GM19452 (cell line): ENCODE measurements around the gene GBE1.
A peak's percentile ranks its signal among the peaks of the same experiment; 100 is the strongest.
"Not testable (repeated sequence)": the region's sequence is repeated elsewhere in the genome, so short reads cannot be mapped to it uniquely, and the experiment has no call there.

Source experiments
- ATAC-seq: cut with Tn5 transposase; IDR thresholded peaks from one replicate; pipeline ENCODE4 v1.9.1; 2021; ENCODE audit not compliant: unreplicated experiment

The GBE1 gene

GRCh38 chr3:81544385-81544784 lies 217.1 kb downstream of the GBE1 start:
- no peak for ATAC-seq

- no peak for ATAC-seq
These were observed 220.7 kb downstream of the GBE1 start for GRCh38 chr3:81540787-81541186.

- no peak for ATAC-seq
These were observed 229.6 kb downstream of the GBE1 start for GRCh38 chr3:81531846-81532245.

GRCh38 chr3:81531263-81531662 lies 230.2 kb downstream of the GBE1 start:
- no peak for ATAC-seq

GRCh38 chr3:81530180-81530939 lies 231.1 kb downstream of the GBE1 start:
- no peak for ATAC-seq

- no peak for ATAC-seq
These were observed 239.6 kb downstream of the GBE1 start for GRCh38 chr3:81521855-81522254.

- ATAC-seq: no peak
These were observed 242.5 kb downstream of the GBE1 start for GRCh38 chr3:81518945-81519344.

- ATAC-seq: no peak
These were observed 245.4 kb downstream of the GBE1 start for GRCh38 chr3:81516042-81516441.

- no peak for ATAC-seq
These were observed 247.9 kb downstream of the GBE1 start for GRCh38 chr3:81513591-81513990.

GRCh38 chr3:81503026-81503425 lies 258.4 kb downstream of the GBE1 start:
- no peak for ATAC-seq

- ATAC-seq: no peak
These were observed 259.2 kb downstream of the GBE1 start for GRCh38 chr3:81502236-81502635.

- ATAC-seq: no peak
These were observed 261.4 kb downstream of the GBE1 start for GRCh38 chr3:81500039-81500438.

GRCh38 chr3:81497572-81498251 lies 263.7 kb downstream of the GBE1 start:
- ATAC-seq: no peak

- ATAC-seq: no peak
These were observed 264.9 kb downstream of the GBE1 start for GRCh38 chr3:81496407-81497104.

GRCh38 chr3:81492471-81492870 lies 269.0 kb downstream of the GBE1 start:
- not testable (repeated sequence) for ATAC-seq

GRCh38 chr3:81492040-81492439 lies 269.4 kb downstream of the GBE1 start:
- no peak for ATAC-seq

GRCh38 chr3:81490541-81491288 lies 270.7 kb downstream of the GBE1 start:
- peak; percentile 95 for ATAC-seq

GRCh38 chr3:81485444-81485865 lies 276.0 kb downstream of the GBE1 start:
- ATAC-seq: peak; percentile 97

GRCh38 chr3:81484520-81484919 lies 276.9 kb downstream of the GBE1 start:
- no peak for ATAC-seq

- no peak for ATAC-seq
These were observed 278.4 kb downstream of the GBE1 start for GRCh38 chr3:81483046-81483445.

- no peak for ATAC-seq
These were observed 283.7 kb downstream of the GBE1 start for GRCh38 chr3:81477740-81478139.
